HG03571 (cell line): ENCODE measurements around the gene ZMYND8.
"Not testable (repeated sequence)": the region's sequence is repeated elsewhere in the genome, so short reads cannot be mapped to it uniquely, and the experiment has no call there.

Experiments
- ATAC-seq: cut with Tn5 transposase; IDR thresholded peaks from one replicate; pipeline ENCODE4 v1.9.1; 2021; ENCODE audit not compliant: unreplicated experiment

The ZMYND8 gene

DNA sequence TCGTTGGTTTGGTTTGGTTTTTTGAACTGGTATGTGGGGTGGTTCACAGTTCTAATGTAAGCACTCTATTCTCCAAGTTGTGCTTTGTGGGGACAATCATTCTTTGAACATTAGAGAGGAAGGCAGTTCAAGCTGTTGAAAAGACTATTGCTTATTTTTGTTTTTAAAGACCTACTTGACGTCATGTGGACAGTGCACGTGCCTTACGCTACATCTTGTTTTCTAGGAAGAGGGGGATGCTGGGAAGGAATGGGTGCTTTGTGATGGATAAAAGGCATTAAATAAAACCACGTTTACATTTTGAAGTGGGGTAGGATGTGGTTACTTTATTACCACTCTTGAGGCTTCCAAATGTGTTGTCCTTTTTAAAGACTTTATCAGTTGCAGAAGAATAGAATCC, 168.0 kb downstream of the ZMYND8 start:
- no peak for ATAC-seq

GRCh38 chr20:47187450-47188195, 168.9 kb downstream of the ZMYND8 start:
- no peak for ATAC-seq

- ATAC-seq = no peak
Measured at GRCh38 chr20:47183367-47183766, 173.1 kb downstream of the ZMYND8 start.

GRCh38 chr20:47181056-47181862, 175.2 kb downstream of the ZMYND8 start:
- ATAC-seq = no peak

GRCh38 chr20:47179267-47179666, 177.2 kb downstream of the ZMYND8 start:
- ATAC-seq = no peak

GRCh38 chr20:47178851-47179250, 177.6 kb downstream of the ZMYND8 start:
- ATAC-seq = no peak

GRCh38 chr20:47178277-47178676, 178.2 kb downstream of the ZMYND8 start:
- no peak for ATAC-seq

- not testable (repeated sequence) for ATAC-seq
Measured at GRCh38 chr20:47176217-47176616, 180.3 kb downstream of the ZMYND8 start.

GRCh38 chr20:47175493-47175892, 181.0 kb downstream of the ZMYND8 start:
- no peak for ATAC-seq

DNA sequence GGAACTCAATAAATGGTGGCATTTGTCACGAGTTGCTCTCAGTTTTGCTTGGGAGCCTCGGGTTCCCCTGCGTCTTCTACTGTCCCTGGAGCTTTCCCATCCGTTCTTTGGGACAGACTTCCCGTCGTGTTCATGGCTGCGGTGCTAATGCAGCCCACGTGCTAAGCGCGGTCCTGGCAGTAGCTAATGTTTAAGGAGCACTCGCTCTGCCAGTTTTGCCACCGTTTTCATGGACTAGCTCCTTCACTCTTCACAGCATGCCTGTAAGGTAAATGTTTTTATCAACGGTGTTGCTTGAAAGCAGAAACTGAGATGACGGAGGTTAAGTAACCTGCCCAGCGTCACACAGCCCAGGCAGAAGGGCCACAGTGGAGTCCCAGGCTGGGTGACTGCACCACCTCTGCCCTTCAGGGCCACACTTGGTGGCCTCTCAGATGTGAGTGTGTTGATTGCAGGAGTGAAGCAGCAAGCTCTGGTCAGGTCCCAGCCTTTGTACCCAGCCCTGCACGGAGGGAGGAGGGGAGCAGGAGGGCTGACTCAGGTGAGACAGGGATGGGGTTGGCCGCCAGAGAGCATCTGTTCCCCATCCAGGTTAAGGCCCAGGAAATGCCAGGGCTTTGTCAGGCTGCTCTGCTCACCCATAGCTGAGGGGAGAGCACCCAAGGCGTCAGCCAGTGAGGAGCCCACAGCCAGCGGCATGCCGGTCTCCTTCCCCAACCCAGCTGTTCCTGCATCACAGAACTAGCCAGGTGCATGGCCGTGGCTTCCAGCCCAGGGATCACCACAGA, 181.8 kb downstream of the ZMYND8 start:
- ATAC-seq = no peak

- no peak for ATAC-seq
Measured at GRCh38 chr20:47173596-47174216, 182.8 kb downstream of the ZMYND8 start.

DNA sequence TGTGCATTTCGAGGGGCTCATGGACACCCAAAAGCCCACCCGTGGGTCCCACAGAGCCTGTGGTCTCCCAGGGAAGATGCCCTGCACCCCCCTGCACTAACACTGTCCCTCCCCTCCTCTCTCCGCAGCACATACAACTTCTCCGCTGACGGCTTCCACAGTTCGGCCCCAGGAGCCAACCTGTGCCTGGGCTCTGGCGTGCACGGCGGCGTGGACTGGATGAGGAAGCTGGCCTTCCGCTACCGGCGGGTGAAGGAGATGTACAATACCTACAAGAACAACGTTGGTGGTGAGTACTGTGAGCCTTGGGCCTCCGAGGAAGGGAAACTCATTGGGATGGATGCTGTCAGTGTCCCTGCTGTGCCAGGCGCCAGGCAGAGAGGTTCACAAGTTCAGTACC, 183.9 kb downstream of the ZMYND8 start:
- no peak for ATAC-seq

GRCh38 chr20:47167846-47168245, 188.7 kb downstream of the ZMYND8 start:
- ATAC-seq = no peak

- no peak for ATAC-seq
Measured at GRCh38 chr20:47165376-47165865, 191.1 kb downstream of the ZMYND8 start.

GRCh38 chr20:47164140-47164539, 192.4 kb downstream of the ZMYND8 start:
- ATAC-seq = no peak

- ATAC-seq = no peak
Measured at GRCh38 chr20:47161411-47161810, 195.1 kb downstream of the ZMYND8 start.

- no peak for ATAC-seq
Measured at GRCh38 chr20:47160992-47161391, 195.5 kb downstream of the ZMYND8 start.

GRCh38 chr20:47160240-47160639, 196.3 kb downstream of the ZMYND8 start:
- no peak for ATAC-seq
